CD4-positive, alpha-beta T cell treated with Interleukin-4 for 4 hours (primary cell): ENCODE data around the gene IRS4.

ENCODE experiments used
- DNase-seq: peaks from one replicate; pipeline ENCODE4 v3.0.0-alpha.2; 2020

Gene IRS4

GRCh38 chrX:108736509-108737479 is at the start of gene IRS4:
Gene IRS4 (minus strand): TSS chrX:108736563.
- no peak for DNase-seq

- no peak for DNase-seq
Measured at GRCh38 chrX:108772549-108772948, 36.2 kb upstream of the IRS4 start.

DNA sequence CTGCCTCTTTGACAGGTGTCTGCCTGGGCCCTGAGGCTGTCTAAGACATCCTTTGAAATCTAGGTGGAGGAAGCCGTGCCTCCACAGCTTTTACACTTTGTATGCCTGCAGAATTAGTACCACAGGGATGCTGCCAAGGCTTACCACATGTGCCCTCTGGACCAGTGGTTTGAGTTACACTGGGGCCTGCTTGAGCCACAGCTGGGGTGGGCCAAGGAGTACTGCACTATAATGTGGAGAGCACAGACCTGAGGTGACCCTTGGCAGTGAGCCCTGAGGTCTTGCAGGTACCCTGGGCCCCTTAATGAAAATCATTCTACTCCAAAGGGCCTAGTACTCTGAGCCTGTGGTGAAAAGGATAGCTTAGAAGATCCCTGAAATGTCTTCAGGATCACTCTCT is 27.2 kb upstream of the IRS4 start:
- no peak for DNase-seq

GRCh38 chrX:108740299-108740774 is 4.0 kb upstream of the IRS4 start:
- DNase-seq, result no peak

DNA sequence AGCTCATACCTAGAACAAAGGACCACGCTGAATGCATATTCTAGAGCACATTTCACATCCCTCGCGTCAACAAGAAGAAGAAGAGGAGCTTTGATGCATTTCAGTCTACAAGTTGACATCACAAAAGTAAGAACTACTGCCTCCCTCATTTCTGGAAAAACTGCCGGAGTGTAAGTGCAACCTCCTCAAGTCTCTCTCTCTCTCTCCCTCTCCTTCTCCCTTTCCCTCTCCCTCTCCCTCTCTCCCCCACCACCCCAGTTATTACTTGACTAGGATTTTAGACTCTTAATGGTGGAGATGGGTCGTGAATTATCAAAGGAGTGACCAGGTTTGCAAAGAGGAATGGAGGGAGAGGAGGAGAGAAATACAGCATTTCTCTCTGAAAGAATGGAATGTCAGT is 1.4 kb upstream of the IRS4 start:
- no peak for DNase-seq

- no peak for DNase-seq
Measured at GRCh38 chrX:108735679-108736508, 469 bp downstream of the IRS4 start.

DNA sequence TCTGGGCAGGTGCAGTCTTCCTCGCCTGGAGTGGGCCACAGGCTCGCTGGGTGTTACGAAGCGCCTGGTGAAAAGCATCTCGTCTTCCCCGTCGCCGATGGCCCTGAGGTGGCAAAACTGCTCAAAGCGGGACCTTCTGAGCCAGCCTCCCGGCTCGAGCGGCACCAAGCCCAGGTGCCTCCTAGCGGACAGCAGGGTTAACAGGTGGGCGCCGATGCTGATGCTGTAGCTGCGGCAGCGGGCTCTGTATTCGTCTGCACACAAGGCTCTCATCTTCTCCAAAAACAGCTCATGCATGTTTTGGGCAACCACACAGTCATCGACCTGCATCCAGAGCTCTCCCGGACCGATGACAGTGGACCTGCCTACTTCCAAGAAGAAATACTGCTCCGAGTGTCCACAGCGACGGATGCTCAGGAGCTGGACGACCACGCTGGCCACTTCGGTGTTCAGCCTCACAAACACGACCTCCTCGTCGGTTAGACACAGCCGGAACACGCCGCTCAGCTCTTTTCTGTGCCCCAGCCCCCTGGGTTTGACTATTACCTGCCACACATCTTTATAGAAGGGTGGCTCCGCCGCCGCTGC is 1.2 kb downstream of the IRS4 start:
- no peak for DNase-seq

GRCh38 chrX:108734426-108734825 is 1.9 kb downstream of the IRS4 start:
- DNase-seq, result no peak

- no peak for DNase-seq
Measured at GRCh38 chrX:108732630-108733321, 3.6 kb downstream of the IRS4 start.

GRCh38 chrX:108731153-108731552 is 5.2 kb downstream of the IRS4 start:
- no peak for DNase-seq

DNA sequence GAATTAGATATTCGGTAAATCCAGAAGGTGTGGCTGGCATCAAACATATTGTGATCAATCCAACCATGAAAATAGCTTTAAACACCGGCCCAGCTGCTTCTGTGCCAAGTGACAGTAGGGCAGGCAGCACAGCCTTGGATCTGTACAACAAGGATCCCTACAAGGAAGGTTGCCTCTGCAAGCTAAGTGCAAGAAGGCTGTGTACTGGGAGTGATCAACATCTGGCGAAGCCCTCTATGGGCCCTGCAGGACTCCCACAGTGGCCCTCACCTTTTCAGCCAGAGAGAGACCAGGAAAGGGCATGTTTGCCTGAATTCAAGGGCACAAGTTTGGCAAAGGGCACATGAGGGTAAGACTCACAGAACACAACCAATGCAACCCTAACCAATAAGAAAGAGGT is 9.6 kb downstream of the IRS4 start:
- no peak for DNase-seq

GRCh38 chrX:108722561-108722960 is 13.8 kb downstream of the IRS4 start:
- DNase-seq, result no peak

- DNase-seq, result no peak
Measured at GRCh38 chrX:108712886-108713285, 23.5 kb downstream of the IRS4 start.

- DNase-seq, result no peak
Measured at GRCh38 chrX:108704839-108705238, 31.5 kb downstream of the IRS4 start.

DNA sequence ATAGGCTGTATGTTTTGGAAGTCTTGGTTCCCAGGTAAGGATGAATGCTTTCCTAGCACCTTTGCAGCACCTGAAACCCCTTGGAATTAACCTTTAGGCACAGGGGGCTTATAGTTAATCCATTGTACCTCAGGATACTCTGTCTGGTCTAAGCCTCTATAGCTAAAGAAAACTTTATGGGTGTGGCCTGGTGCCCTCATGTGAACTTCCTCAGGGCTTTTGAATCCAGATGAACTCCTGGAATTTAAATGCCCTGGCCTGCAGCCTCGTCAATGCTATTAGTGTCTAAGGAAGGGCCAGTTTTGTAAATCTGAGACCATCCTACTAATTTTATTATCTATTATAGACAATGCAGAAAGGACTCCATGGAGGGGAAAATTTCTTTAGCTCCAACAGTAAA is 33.8 kb downstream of the IRS4 start:
- no peak for DNase-seq

DNA sequence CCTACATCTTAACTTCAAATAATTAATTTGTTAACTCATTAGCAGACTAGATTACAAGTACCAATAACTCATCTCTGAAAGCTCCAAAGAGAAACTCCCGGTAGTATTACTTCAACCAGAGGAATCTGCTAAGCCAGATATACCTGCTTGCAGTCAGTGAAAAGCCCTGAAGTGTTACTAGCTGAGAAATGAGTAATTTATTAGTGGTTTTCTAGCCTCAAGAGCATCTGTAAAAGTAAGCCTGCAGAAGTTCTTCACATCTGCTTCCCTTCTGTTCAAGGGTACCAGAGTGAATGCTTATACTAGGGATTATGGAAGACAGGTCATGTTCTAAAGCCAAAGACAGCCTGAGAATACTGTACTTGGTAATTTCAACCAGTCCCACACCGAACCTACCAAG is 34.7 kb downstream of the IRS4 start:
- DNase-seq, result no peak

DNA sequence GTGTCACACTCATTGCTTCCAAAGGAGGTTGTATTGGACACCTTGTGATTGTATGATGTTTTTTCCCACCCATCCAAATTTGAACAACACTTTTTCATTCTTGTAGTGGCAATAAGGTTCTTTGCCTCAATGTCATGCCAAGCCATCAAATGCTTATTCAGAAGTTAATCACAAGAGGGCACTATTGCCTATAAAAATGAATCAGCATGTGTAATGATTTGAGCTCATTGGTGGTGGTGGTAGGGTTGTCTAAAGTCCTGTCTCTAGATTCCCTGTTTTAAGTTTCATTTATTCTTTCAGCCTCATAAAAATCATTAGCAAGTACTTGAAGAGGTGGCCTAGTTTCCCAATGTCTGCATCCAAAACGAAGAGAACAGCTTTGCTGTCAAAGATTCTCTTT is 37.0 kb downstream of the IRS4 start:
- no peak for DNase-seq

- no peak for DNase-seq
Measured at GRCh38 chrX:108696690-108697089, 39.7 kb downstream of the IRS4 start.
